ENCODE results near the gene LNPK.
"Not testable (repeated sequence)": the region's sequence is repeated elsewhere in the genome, so short reads cannot be mapped to it uniquely, and the experiment has no call there.

Gene LNPK

DNA sequence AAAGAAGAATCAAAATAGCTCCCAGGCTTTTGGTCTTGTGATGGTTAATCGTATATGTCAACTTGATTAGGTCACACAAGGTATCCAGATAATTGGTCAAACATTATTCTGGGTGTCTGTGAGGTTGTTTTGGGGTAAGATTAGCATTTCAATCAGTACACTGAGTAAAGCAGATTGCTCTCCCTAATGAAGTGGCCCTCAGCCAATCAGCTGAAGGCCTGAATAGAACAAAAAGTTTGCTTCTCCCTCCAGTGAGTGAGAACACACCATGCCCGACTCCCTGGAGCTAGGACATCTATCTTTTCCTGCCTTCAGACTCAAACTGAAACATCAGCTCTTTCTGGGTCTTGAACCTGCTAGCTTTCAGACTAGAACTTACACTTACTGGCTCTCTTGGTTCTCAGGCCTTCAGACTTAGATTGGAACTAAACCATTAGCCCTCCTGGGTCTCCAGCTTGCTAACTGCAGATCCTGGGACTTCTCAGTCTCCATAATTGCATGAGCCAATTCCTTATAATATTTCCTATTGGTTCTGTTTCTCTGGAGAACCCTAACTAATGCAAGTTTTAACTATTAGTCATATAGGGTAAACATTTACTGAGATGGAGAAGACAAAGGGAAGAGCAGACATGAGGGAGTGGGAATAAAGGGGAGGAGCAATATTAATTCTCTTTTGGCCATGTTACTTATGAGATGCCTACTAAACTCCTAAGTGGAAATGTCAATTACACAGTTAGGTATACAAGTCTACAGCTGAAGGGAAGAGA lies 25.5 kb downstream of the LNPK start:
- no peak for DNase-seq (ENCODE audit: low read depth)
- H3K4me3 ChIP-seq (ENCODE audit: low read depth, low read length): no peak overlapping the region
- TF ChIP-seq, protein P1, sequence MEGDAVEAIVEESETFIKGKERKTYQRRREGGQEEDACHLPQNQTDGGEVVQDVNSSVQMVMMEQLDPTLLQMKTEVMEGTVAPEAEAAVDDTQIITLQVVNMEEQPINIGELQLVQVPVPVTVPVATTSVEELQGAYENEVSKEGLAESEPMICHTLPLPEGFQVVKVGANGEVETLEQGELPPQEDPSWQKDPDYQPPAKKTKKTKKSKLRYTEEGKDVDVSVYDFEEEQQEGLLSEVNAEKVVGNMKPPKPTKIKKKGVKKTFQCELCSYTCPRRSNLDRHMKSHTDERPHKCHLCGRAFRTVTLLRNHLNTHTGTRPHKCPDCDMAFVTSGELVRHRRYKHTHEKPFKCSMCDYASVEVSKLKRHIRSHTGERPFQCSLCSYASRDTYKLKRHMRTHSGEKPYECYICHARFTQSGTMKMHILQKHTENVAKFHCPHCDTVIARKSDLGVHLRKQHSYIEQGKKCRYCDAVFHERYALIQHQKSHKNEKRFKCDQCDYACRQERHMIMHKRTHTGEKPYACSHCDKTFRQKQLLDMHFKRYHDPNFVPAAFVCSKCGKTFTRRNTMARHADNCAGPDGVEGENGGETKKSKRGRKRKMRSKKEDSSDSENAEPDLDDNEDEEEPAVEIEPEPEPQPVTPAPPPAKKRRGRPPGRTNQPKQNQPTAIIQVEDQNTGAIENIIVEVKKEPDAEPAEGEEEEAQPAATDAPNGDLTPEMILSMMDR (IDR thresholded peaks at IDR 0.05; ENCODE audit: control insufficient read depth, extremely low read depth, insufficient read depth): no peak

- TF ChIP-seq, protein P1 (IDR thresholded peaks at IDR 0.05; ENCODE audit: control insufficient read depth, extremely low read depth, insufficient read depth): no peak
These were observed 28.7 kb downstream of the LNPK start for GRCh38 chr2:175973373-175973772.

GRCh38 chr2:175966839-175967238 lies 35.2 kb downstream of the LNPK start:
- no peak overlapping the region for H3K4me3 ChIP-seq (ENCODE audit: low read depth, low read length)
- TF ChIP-seq, protein P1 (IDR thresholded peaks at IDR 0.05; ENCODE audit: control insufficient read depth, extremely low read depth, insufficient read depth): no peak
- DNase-seq (ENCODE audit: low read depth): no peak

More at GRCh38 chr2:175973373-175973772, 28.7 kb downstream of the LNPK start:
- no peak overlapping the region for H3K4me3 ChIP-seq (ENCODE audit: low read depth, low read length)
- no peak for DNase-seq (ENCODE audit: low read depth)

DNA sequence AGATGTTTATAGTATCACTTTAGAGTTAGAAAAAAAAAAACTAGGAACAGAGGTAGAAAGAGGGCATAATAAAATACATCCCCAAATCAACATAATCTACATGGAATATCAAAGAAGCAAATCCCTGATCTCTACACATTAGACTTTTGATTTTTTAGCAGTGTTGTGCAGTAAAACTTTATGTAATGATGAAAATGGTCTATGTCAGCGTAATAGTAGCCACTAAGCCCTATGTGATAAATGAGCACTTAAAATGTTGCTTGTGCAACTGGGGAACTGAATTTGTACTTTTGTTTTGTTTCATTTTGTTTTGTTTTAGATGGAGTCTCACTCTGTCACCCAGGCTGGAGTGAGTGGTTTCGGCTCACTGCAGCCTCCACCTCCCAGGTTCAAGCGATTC lies 36.3 kb downstream of the LNPK start:
- no peak overlapping the region for H3K4me3 ChIP-seq (ENCODE audit: low read depth, low read length)
- no peak for DNase-seq (ENCODE audit: low read depth)
- TF ChIP-seq, protein P1 (IDR thresholded peaks at IDR 0.05; ENCODE audit: control insufficient read depth, extremely low read depth, insufficient read depth): no peak

DNA sequence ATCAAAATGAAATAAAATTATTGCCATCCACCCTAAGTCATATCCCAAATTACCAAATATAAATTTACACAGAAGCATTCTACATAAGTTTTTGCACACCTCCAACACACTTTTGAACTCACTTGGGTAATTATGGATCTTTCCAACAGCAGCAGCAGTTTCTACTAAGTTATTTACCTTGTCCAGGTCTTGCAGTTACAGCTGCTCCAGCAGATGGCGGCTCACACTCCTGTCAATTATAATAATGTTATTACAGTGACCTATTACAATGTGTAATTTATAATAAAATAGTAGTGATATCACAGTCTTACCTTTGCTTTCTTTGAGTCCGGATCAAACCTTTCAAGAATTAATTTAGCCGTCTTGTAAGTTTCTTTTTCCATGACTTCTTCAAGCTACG lies 37.9 kb downstream of the LNPK start:
- DNase-seq (ENCODE audit: low read depth): no peak
- TF ChIP-seq, protein P1 (IDR thresholded peaks at IDR 0.05; ENCODE audit: control insufficient read depth, extremely low read depth, insufficient read depth): peak; percentile 56

GRCh38 chr2:175963171-175963570 lies 38.9 kb downstream of the LNPK start:
- DNase-seq (ENCODE audit: low read depth); H3K4me3 ChIP-seq (ENCODE audit: low read depth, low read length): not testable (repeated sequence)

More for the DNA sequence above, 37.9 kb downstream of the LNPK start:
- H3K4me3 ChIP-seq (ENCODE audit: low read depth, low read length): no peak overlapping the region

GRCh38 chr2:175957845-175958244 lies 44.2 kb downstream of the LNPK start:
- no peak for DNase-seq (ENCODE audit: low read depth)
- TF ChIP-seq, protein P1 (IDR thresholded peaks at IDR 0.05; ENCODE audit: control insufficient read depth, extremely low read depth, insufficient read depth): no peak
- H3K4me3 ChIP-seq (ENCODE audit: low read depth, low read length): no peak overlapping the region

Measured in LNCaP clone FGC (cell line).